ENCODE data around the gene DUSP1.

GRCh38 chr5:172801179-172801671 is 30.2 kb upstream of the DUSP1 start:
- TF ChIP-seq CTCF (IDR thresholded peaks at IDR 0.05) (no peak), EP300 (IDR thresholded peaks at IDR 0.05; ENCODE audit: low read depth) (no peak), POLR2A (IDR thresholded peaks at IDR 0.05) (no peak), POLR2AphosphoS5 (IDR thresholded peaks at IDR 0.05) (no peak)

Data from transverse colon (tissue), 4 donors.